VCaP (cell line): ENCODE results near the gene FNDC3A.
"Not testable (repeated sequence)": the region's sequence is repeated elsewhere in the genome, so short reads cannot be mapped to it uniquely, and the experiment has no call there.

ENCODE experiments used
- H3K27ac ChIP-seq: fragments of 450-650 bp; 2 replicates; pipeline ENCODE4 v1.5.1; 2017
- TF ChIP-seq, protein P1 (sequence below): fragments of 450-650 bp; conservative IDR thresholded peaks from 2 replicates; pipeline ENCODE4 v1.5.1; 2017; ENCODE audit warnings: mild to moderate bottlenecking, moderate library complexity

The FNDC3A gene

DNA sequence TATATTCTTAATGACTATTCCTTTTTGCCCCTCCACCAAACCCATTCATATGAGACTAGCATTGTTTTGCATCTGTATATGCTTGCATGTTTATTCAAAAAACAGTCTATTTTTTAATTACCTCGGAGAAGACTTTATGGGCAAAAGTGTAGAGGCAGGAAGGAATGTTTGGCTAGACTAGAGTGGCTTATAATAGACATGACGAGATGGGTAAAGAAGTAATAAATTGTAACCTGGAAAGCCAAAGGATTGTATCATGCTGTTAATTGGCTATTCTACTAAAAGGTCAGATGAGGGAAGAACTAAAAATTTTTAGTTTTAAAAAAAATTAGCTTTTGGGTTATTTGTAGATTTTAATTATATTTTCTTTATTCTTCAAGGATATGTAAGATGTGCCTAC is 91.1 kb downstream of the FNDC3A start:
- TF ChIP-seq, protein P1, sequence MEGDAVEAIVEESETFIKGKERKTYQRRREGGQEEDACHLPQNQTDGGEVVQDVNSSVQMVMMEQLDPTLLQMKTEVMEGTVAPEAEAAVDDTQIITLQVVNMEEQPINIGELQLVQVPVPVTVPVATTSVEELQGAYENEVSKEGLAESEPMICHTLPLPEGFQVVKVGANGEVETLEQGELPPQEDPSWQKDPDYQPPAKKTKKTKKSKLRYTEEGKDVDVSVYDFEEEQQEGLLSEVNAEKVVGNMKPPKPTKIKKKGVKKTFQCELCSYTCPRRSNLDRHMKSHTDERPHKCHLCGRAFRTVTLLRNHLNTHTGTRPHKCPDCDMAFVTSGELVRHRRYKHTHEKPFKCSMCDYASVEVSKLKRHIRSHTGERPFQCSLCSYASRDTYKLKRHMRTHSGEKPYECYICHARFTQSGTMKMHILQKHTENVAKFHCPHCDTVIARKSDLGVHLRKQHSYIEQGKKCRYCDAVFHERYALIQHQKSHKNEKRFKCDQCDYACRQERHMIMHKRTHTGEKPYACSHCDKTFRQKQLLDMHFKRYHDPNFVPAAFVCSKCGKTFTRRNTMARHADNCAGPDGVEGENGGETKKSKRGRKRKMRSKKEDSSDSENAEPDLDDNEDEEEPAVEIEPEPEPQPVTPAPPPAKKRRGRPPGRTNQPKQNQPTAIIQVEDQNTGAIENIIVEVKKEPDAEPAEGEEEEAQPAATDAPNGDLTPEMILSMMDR: no peak
- H3K27ac ChIP-seq: no peak overlapping the region

DNA sequence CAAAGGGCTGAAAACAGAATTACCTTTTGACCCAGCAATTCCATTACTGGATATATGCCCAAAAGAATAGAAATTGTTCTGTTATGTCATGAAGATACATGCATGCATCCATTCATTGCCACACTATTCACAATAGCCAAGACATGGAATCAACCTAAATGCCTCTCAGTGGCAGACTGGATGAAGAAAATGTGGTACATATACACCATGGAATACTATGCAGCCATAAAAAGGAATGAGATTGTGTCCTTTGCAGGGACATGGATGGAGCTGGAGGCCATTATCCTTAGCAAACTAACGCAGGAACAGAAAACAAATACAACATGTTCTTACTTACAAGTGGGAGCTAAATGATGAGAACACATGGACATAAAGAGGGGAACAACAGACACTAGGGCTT is 92.8 kb downstream of the FNDC3A start:
- H3K27ac ChIP-seq: not testable (repeated sequence)

DNA sequence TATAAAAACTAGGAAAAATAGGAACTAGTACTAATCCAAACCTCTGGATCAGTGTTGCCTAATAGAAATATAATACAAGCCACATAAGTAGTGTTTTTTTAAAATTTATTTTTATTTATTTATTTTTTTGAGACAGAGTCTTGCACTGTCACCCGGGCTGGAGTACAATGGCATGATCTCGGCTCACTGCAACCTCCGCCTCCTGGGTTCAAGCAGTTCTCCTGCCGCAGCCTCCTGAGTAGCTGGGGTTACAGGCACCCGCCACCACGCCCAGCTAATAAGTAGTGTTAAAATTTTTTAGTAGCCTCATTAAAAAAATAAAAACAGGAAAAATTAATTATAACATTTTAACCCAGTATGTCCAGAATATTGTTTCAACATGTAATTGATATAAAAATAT is 94.3 kb downstream of the FNDC3A start:
- not testable (repeated sequence) for H3K27ac ChIP-seq

DNA sequence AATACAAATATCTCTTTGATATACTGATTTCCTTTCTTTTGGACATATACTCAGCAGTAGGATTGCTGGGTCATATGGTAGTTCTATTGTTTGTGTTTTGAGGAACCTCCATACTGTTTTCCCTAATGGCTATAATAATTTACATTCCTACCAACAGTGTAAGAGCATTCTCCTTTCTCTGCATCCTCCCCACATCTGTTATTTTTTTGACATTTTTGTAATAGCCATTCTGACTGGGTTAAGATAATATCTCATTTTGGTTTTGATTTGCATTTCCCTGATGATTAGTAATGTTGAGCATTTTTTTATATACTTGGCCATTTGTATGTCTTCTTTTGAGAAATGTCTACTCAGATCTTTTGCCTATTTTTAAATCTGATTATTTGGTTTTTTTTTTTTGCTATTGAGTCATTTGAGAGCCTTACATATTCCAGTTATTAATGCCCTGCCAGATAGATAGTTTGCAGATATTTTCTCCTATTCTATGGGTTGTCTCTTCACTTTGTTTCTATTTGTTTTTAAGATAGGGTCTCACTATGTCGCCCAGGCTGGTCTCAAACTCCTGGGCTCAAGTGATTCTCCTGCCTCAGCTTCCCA is 95.7 kb downstream of the FNDC3A start:
- no peak overlapping the region for H3K27ac ChIP-seq

DNA sequence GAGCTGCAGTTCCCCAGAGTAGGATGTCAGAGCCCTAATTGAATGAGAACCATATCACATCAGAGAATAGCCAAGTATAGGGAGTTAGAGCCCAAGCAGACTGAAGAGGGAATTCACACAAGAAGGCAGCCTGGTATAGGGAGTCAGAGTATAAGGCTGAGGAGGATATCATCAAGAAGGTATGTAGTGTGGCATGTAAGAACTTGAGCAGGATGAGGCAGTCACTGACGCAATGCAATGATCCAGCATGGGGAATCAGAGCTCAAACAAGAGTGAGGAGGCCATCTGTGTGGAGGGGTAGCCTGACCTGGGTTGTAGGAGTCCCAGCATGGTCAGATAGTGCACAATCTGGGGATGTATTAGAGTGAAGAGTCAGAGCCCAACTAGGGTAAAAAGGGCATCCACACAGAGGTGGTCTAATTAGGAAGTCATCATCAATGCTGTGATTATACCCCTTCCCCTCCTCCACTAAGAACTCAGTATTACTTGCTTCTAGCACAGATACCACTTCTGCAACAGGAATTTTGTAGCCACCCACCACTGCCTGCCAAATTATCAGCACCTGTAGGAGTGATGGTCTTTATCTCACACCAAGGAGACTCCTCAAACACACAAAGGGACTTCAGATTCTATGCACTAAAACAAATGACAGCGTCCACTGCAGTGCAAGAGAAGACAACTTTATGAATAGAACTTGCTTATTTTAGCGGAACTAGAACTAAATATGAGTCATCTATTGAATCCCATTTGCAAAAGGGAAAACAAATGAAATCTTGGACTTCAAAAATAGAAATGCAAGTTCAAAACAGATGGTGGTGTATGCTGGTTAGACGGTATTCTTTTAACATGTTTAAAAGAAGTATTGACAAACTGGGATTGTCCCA is 107.2 kb downstream of the FNDC3A start:
- TF ChIP-seq, protein P1: no peak
- H3K27ac ChIP-seq: no peak overlapping the region

More for the DNA sequence above, 95.7 kb downstream of the FNDC3A start:
- TF ChIP-seq, protein P1: no peak

DNA sequence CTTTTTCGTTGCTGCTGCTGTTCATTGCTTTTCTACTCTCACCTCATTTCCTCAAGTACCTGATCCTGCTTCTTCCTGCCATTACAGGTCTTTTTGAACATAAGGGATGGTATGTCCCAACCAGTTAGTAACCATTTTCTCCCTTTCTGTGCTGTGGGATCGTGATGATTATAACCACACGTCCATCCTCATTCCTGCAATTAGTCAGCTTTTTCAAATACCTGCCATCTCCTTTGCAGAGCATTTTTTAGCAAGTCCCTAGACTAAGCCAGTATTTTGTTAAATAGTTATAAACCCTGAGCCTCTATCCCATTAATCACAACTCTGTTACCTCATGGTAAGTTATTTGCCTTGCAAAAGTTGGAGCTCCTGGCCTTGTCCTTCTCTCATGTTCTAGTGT is 109.2 kb downstream of the FNDC3A start:
- TF ChIP-seq, protein P1: no peak
- H3K27ac ChIP-seq: no peak overlapping the region

DNA sequence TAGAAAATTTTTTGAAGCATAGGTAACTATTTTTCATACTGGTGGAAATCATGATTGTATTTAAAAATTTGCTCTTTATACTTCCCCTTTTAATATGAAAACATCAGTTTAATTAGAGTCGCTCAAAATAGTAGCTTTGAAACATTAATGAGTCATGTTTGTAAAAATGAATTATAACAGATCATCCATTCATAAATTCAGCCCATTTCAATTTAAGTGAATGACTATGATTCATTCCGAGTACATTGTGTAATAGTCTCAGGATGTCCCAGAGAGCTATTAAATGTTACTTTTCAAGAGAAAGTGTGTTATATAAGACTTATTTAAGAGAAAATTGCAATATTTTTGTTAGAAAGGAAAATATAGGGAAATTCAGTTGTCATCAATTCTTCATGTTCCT is 111.0 kb downstream of the FNDC3A start:
- no peak overlapping the region for H3K27ac ChIP-seq
- TF ChIP-seq, protein P1: no peak

DNA sequence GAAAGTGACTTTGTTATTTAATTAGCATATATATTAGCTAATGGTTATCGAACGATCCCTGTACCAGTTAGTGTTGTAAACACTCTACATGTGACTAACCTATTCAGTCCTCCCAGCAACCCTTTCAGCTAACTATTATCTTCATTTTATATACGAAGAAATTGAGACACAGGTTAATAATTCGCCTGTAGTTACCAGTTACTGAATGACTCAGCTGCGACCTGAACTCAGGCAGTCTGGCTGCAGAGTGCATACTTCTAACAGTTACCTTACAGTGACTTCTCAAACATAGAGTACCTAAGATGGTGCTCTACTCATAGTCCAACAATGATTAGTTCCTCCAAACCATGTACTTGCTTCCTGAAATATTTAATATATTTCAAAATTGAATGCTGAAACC is 117.7 kb downstream of the FNDC3A start:
- TF ChIP-seq, protein P1: no peak
- H3K27ac ChIP-seq: peak overlapping the region; percentile 68
